Stomach (tissue), 4 donors: Measurements from ENCODE around the gene ULBP1.

Source experiments
- CTCF ChIP-seq, 7 experiments: fragments of 450-650 bp in 4 of 7; fragments of 200-600 bp in 3 of 7; sonication (generic) in 3 of 7; IDR thresholded peaks; one replicate each; pipeline ENCODE4 v1.5.1; 2016 to 2019; ENCODE audit warnings: antibody characterized with exemption in 7 of 7, control low read depth in 2 of 7, mild to moderate bottlenecking in 1 of 7
- POLR2A ChIP-seq, 4 donors: fragments of 450-650 bp; IDR thresholded peaks; one replicate each; pipeline ENCODE4 v1.6.1; 2016; ENCODE audit warnings: antibody characterized with exemption in 4 of 4, control low read depth in 2 of 4, mild to moderate bottlenecking in 1 of 4, moderate library complexity in 1 of 4

- TF ChIP-seq CTCF (IDR thresholded peaks at IDR 0.05): no peak
- no peak for TF ChIP-seq POLR2A (IDR thresholded peaks at IDR 0.05)
These were observed 28.1 kb downstream of the ULBP1 start for GRCh38 chr6:149991838-149992237.
